ENCODE measurements around the gene GLTP.

Gene GLTP

GRCh38 chr12:109836916-109837315 is 43.4 kb downstream of the GLTP start:
- Histone ChIP-seq H3K9me3 (no peaks in the 10 kb centered on the region), H3K4me1 (ENCODE audit: control insufficient read depth in 1 of 2, insufficient read depth in 1 of 2, low read depth in 1 of 2, low read length in 1 of 2) (peaks cover 9 to 20% of the 10 kb centered on the region in 2 experiments), H3K36me3 (no peaks in the 10 kb centered on the region), H3K4me3 (ENCODE audit: low read depth in 1 of 2, low read length in 1 of 2) (no peak overlapping the region), H3K27ac (no peak overlapping the region), H3K27me3 (peaks cover 44% of the 10 kb centered on the region)
- no peak for TF ChIP-seq CTCF (IDR thresholded peaks at IDR 0.05)

GRCh38 chr12:109835827-109836226 is 44.5 kb downstream of the GLTP start:
- TF ChIP-seq CTCF (IDR thresholded peaks at IDR 0.05), result no peak
- Histone ChIP-seq H3K4me3 (ENCODE audit: low read depth in 1 of 2, low read length in 1 of 2) (no peak overlapping the region), H3K27ac (no peak overlapping the region), H3K27me3 (peaks cover 45% of the 10 kb centered on the region), H3K36me3 (no peaks in the 10 kb centered on the region), H3K4me1 (ENCODE audit: control insufficient read depth in 1 of 2, insufficient read depth in 1 of 2, low read depth in 1 of 2, low read length in 1 of 2) (peaks cover 2 to 20% of the 10 kb centered on the region in 2 experiments), H3K9me3 (no peaks in the 10 kb centered on the region)

- H3K27me3 ChIP-seq, result peaks cover 45% of the 10 kb centered on the region
- H3K27ac ChIP-seq, result no peak within 1 kb of the TSS
- no peak for TF ChIP-seq CTCF (IDR thresholded peaks at IDR 0.05)
- peaks cover 21 to 37% of the 10 kb centered on the region in 2 experiments for H3K4me1 ChIP-seq (ENCODE audit: control insufficient read depth in 1 of 2, insufficient read depth in 1 of 2, low read depth in 1 of 2, low read length in 1 of 2)
- H3K9me3 ChIP-seq, result no peaks in the 10 kb centered on the region
- no peaks in the 10 kb centered on the region for H3K36me3 ChIP-seq
- H3K4me3 ChIP-seq (ENCODE audit: low read depth in 1 of 2, low read length in 1 of 2), result no peak within 1 kb of the TSS
These were observed 46.8 kb downstream of the GLTP start, which contains the start of gene TRPV4 for GRCh38 chr12:109833307-109834189. Gene TRPV4 (minus strand): TSS chr12:109833398. CDS start chr12:109814796, 18,602 bp downstream.

GRCh38 chr12:109832541-109833306 is 47.6 kb downstream of the GLTP start:
- no peak for TF ChIP-seq CTCF (IDR thresholded peaks at IDR 0.05)
- no peaks in the 10 kb centered on the region for H3K9me3 ChIP-seq

GRCh38 chr12:109831929-109832328 is 48.4 kb downstream of the GLTP start:
- Histone ChIP-seq H3K27ac (no peak overlapping the region), H3K9me3 (no peaks in the 10 kb centered on the region), H3K27me3 (peaks cover 45% of the 10 kb centered on the region), H3K4me1 (ENCODE audit: control insufficient read depth in 1 of 2, insufficient read depth in 1 of 2, low read depth in 1 of 2, low read length in 1 of 2) (peaks cover 36 to 53% of the 10 kb centered on the region in 2 experiments), H3K4me3 (ENCODE audit: low read depth in 1 of 2, low read length in 1 of 2) (no peak overlapping the region), H3K36me3 (no peaks in the 10 kb centered on the region)
- TF ChIP-seq CTCF (IDR thresholded peaks at IDR 0.05), result no peak

More at GRCh38 chr12:109832541-109833306, 47.6 kb downstream of the GLTP start:
- peaks cover 45% of the 10 kb centered on the region for H3K27me3 ChIP-seq
- no peaks in the 10 kb centered on the region for H3K36me3 ChIP-seq
- H3K27ac ChIP-seq, result no peak overlapping the region
- peaks cover 28 to 45% of the 10 kb centered on the region in 2 experiments for H3K4me1 ChIP-seq (ENCODE audit: control insufficient read depth in 1 of 2, insufficient read depth in 1 of 2, low read depth in 1 of 2, low read length in 1 of 2)
- no peak overlapping the region for H3K4me3 ChIP-seq (ENCODE audit: low read depth in 1 of 2, low read length in 1 of 2)
